MM.1S (cell line): ENCODE measurements around the gene CKS2.
"Not testable (repeated sequence)": the region's sequence is repeated elsewhere in the genome, so short reads cannot be mapped to it uniquely, and the experiment has no call there.

Experiments
- DNase-seq: peaks from one replicate; pipeline ENCODE4 v3.0.0-alpha.2; 2015
- H2AFZ ChIP-seq: fragments of 300-600 bp; sonication (generic); 2 replicates; pipeline ENCODE4 v1.6.0; 2016; ENCODE audit warnings: antibody characterized with exemption, low read length
- H3F3A ChIP-seq: fragments of 300-600 bp; sonication (generic); 2 replicates; pipeline ENCODE4 v1.6.1; 2016; ENCODE audit warnings: mild to moderate bottlenecking, antibody characterized with exemption, low read length, moderate library complexity, mixed read lengths; ENCODE audit not compliant: insufficient read depth
- H3K27ac ChIP-seq: fragments of 300-600 bp; sonication (generic); 2 replicates; pipeline ENCODE4 v1.5.1; 2016; ENCODE audit warnings: mild to moderate bottlenecking, low read length
- H3K27me3 ChIP-seq: fragments of 300-600 bp; sonication (generic); replicated peaks from 2 replicates; pipeline ENCODE4 v1.6.0; 2016; ENCODE audit warnings: low read length; ENCODE audit not compliant: insufficient read depth
- H3K36me3 ChIP-seq: fragments of 300-600 bp; sonication (generic); replicated peaks from 2 replicates; pipeline ENCODE4 v1.6.1; 2016; ENCODE audit warnings: mild to moderate bottlenecking, low read length, mixed read lengths; ENCODE audit not compliant: insufficient read depth
- H3K4me1 ChIP-seq: fragments of 300-600 bp; sonication (generic); 2 replicates; pipeline ENCODE4 v1.6.1; 2016; ENCODE audit warnings: low read length, mixed read lengths
- H3K4me2 ChIP-seq: fragments of 300-600 bp; sonication (generic); 2 replicates; pipeline ENCODE4 v1.6.0; 2016; ENCODE audit warnings: low read depth, low read length
- H3K4me3 ChIP-seq: fragments of 300-600 bp; sonication (generic); 2 replicates; pipeline ENCODE4 v1.5.1; 2016; ENCODE audit warnings: low read length, mixed read lengths
- H3K79me2 ChIP-seq: fragments of 300-600 bp; sonication (generic); 2 replicates; pipeline ENCODE4 v1.6.1; 2016; ENCODE audit warnings: mixed run types, low read length, mixed read lengths
- H3K9ac ChIP-seq: fragments of 300-600 bp; sonication (generic); 2 replicates; pipeline ENCODE4 v1.6.1; 2016; ENCODE audit warnings: low read length, mixed read lengths
- H3K9me2 ChIP-seq: fragments of 300-600 bp; sonication (generic); replicated peaks from 2 replicates; pipeline ENCODE4 v1.6.1; 2016; ENCODE audit warnings: mild to moderate bottlenecking, low read length, mixed read lengths; ENCODE audit not compliant: insufficient read depth
- H3K9me3 ChIP-seq: fragments of 300-600 bp; sonication (generic); replicated peaks from 2 replicates; pipeline ENCODE4 v1.6.1; 2016; ENCODE audit warnings: mild to moderate bottlenecking, low read length, mixed read lengths; ENCODE audit not compliant: insufficient read depth
- H4K20me1 ChIP-seq: fragments of 300-600 bp; sonication (generic); 2 replicates; pipeline ENCODE4 v1.6.1; 2016; ENCODE audit warnings: mild to moderate bottlenecking, low read length, moderate library complexity, mixed read lengths; ENCODE audit not compliant: insufficient read depth
- EZH2 ChIP-seq: fragments of 300-600 bp; sonication (generic); optimal IDR thresholded peaks from 2 replicates; pipeline ENCODE3; 2017; ENCODE audit warnings: low read depth, mild to moderate bottlenecking, antibody characterized with exemption, low read length, mixed read lengths
- EZH2phosphoT487 ChIP-seq: fragments of 300-600 bp; sonication (generic); IDR thresholded peaks from 2 replicates; pipeline ENCODE4 v1.6.1; 2018; ENCODE audit warnings: antibody characterized with exemption, low read length
- TF ChIP-seq, protein P1 (sequence below): fragments of 300-600 bp; sonication (generic); IDR thresholded peaks from 2 replicates; pipeline ENCODE4 v1.5.1; 2016; ENCODE audit warnings: antibody characterized with exemption, low read length, mixed read lengths

CKS2 gene

DNA sequence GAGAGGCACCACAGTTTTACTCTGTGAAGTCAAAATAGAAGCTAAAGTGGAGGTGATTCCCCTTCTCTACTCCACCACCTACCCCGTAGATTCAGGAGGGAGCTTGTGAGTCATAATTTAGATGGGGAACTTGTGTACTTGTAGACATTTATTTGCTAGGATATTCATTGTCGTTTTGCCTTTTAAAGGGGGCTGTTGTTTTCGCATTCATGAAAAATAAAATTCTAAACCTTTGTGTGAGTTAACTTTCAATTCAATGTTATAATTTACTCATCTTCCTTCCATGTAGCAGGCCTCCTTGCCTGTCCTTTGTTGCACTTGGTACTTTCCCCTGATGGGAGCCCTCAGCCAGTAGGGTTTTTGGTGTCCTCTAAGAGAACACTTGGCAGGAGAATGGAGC lies 29.3 kb downstream of the CKS2 start:
- Histone ChIP-seq H3K27me3 (no peaks in the 10 kb centered on the region), H3K79me2 (peaks cover 26% of the 10 kb centered on the region), H4K20me1 (no peaks in the 10 kb centered on the region), H3K27ac (peak overlapping the region; percentile 85), H3K9me2 (no peaks in the 10 kb centered on the region), H2AFZ (peak overlapping the region; percentile 14; the same call in 1 of the 2 replicates), H3K9ac (peak overlapping the region; percentile 27; the same call in 1 of the 2 replicates), H3K4me1 (peaks cover 43% of the 10 kb centered on the region), H3F3A (peaks cover 33% of the 10 kb centered on the region), H3K4me2 (peak overlapping the region; percentile 89), H3K36me3 (peaks cover 2% of the 10 kb centered on the region; the same call in 1 of the 2 replicates), H3K4me3 (peak overlapping the region; percentile 42), H3K9me3 (no peaks in the 10 kb centered on the region)
- peak; percentile 70 for DNase-seq
- TF ChIP-seq, protein P1, sequence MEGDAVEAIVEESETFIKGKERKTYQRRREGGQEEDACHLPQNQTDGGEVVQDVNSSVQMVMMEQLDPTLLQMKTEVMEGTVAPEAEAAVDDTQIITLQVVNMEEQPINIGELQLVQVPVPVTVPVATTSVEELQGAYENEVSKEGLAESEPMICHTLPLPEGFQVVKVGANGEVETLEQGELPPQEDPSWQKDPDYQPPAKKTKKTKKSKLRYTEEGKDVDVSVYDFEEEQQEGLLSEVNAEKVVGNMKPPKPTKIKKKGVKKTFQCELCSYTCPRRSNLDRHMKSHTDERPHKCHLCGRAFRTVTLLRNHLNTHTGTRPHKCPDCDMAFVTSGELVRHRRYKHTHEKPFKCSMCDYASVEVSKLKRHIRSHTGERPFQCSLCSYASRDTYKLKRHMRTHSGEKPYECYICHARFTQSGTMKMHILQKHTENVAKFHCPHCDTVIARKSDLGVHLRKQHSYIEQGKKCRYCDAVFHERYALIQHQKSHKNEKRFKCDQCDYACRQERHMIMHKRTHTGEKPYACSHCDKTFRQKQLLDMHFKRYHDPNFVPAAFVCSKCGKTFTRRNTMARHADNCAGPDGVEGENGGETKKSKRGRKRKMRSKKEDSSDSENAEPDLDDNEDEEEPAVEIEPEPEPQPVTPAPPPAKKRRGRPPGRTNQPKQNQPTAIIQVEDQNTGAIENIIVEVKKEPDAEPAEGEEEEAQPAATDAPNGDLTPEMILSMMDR, result no peak
- TF ChIP-seq EZH2phosphoT487 (no peak), EZH2 (no peak)

DNA sequence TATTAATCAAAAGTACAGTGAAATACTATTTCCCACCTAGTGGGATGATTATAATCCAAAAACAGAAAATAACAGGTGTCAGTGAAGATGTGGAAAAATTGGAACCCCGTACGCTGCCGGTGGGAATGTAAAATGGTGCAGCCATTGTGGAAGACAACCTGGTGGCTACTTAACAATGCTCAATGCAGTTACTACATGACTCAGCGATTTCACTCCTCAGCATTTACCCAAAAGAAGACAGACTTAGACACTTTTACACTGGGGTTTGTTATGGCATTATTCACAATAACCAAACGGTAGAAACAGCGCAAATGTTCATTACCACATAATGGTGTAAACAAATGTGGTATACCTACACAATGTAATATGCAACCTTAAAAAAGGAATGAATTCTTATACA lies 31.2 kb downstream of the CKS2 start:
- peaks cover 2% of the 10 kb centered on the region; the same call in 1 of the 2 replicates for H3K36me3 ChIP-seq

DNA sequence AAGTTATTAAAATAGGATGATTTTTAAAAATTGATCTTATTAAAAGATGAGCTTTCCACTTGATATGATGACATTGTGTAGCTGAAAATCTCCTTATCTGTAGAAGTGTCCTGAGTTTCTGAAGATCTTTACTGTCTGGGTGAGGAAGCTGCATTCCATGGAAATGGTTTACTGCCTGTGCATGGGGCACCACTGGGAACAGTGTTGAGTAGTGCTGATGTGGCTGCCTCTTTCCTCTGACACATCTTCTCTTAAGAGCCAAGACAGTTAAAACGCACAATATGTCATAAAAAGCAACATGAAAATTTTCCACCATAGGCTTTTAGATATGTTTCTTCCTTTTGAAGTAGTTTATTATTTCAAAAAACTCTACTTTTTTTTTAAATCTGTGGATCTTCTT lies 32.0 kb downstream of the CKS2 start:
- TF ChIP-seq, protein P1, result no peak
- TF ChIP-seq EZH2 (no peak), EZH2phosphoT487 (no peak)
- Histone ChIP-seq H2AFZ (no peak overlapping the region), H3K9me2 (no peaks in the 10 kb centered on the region), H3K9me3 (no peaks in the 10 kb centered on the region), H3K9ac (no peak overlapping the region), H3K4me2 (no peak overlapping the region), H3F3A (peaks cover 33% of the 10 kb centered on the region), H3K79me2 (peaks cover 26% of the 10 kb centered on the region), H3K27me3 (no peaks in the 10 kb centered on the region), H4K20me1 (no peaks in the 10 kb centered on the region), H3K4me1 (peaks cover 38% of the 10 kb centered on the region), H3K27ac (no peak overlapping the region), H3K4me3 (no peak overlapping the region), H3K36me3 (peaks cover 2% of the 10 kb centered on the region; the same call in 1 of the 2 replicates)
- DNase-seq, result no peak

More for the DNA sequence above, 31.2 kb downstream of the CKS2 start:
- H3K4me1 ChIP-seq, result peaks cover 43% of the 10 kb centered on the region
- H3K4me3 ChIP-seq, result no peak overlapping the region
- peaks cover 33% of the 10 kb centered on the region for H3F3A ChIP-seq
- no peaks in the 10 kb centered on the region for H3K9me3 ChIP-seq
- no peak overlapping the region for H3K9ac ChIP-seq
- H2AFZ ChIP-seq, result no peak overlapping the region
- no peaks in the 10 kb centered on the region for H4K20me1 ChIP-seq
- no peak for DNase-seq
- no peaks in the 10 kb centered on the region for H3K9me2 ChIP-seq
- H3K27me3 ChIP-seq, result no peaks in the 10 kb centered on the region
- H3K79me2 ChIP-seq, result peaks cover 26% of the 10 kb centered on the region
- no peak overlapping the region for H3K27ac ChIP-seq
- no peak overlapping the region for H3K4me2 ChIP-seq
- TF ChIP-seq, protein P1, result no peak
- TF ChIP-seq EZH2phosphoT487, result no peak
- no peak for TF ChIP-seq EZH2

DNA sequence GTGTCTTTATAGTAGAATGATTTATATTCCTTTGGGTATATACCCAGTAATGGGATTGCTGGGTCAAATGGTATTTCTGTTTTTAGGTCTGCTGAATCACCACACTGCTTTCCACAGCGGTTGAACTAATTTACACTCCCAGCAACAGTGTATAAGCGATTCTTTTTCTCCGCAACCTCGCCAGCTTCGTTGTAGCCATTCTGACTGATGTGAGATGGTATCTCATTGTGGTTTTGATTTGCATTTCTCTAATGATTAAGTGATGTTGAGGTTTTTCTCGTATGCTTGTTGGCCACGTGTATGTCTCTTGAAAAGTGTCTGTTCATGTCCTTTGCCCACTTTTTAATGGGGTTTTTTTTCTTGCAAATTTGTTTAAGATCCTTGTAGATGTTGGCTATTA lies 32.8 kb downstream of the CKS2 start:
- not testable (repeated sequence) for H3K4me2 ChIP-seq, H3K9me2 ChIP-seq, DNase-seq, H3K9ac ChIP-seq, H2AFZ ChIP-seq, H3K27ac ChIP-seq, H4K20me1 ChIP-seq, H3K27me3 ChIP-seq, H3K4me3 ChIP-seq, H3K9me3 ChIP-seq, H3K36me3 ChIP-seq
- peaks cover 26% of the 10 kb centered on the region for H3K79me2 ChIP-seq
- H3F3A ChIP-seq, result peaks cover 29% of the 10 kb centered on the region
- peaks cover 29% of the 10 kb centered on the region for H3K4me1 ChIP-seq
